Measurements from ENCODE around the gene MOB3B. TPM values are rescaled to one million over a fixed set of nuclear protein-coding genes. Genes with fewer than 3 reads are reported as not detected.
"Not testable (repeated sequence)": the region's sequence is repeated elsewhere in the genome, so short reads cannot be mapped to it uniquely, and the experiment has no call there.

Gene MOB3B
- total RNA-seq, 1 donor from 2014 or later: 3.8 TPM

- Mint-ChIP-seq H3K4me3 (ENCODE audit: unreplicated experiment) (no peak overlapping the region), H3K9me3 (ENCODE audit: low read depth) (no peaks in the 10 kb centered on the region), H3K27me3 (ENCODE audit: low read depth) (no peaks in the 10 kb centered on the region), H3K36me3 (ENCODE audit: low read depth) (no peaks in the 10 kb centered on the region), H3K4me1 (ENCODE audit: low read depth) (no peaks in the 10 kb centered on the region), H3K27ac (ENCODE audit: unreplicated experiment) (no peak overlapping the region)
- TF ChIP-seq CTCF (IDR thresholded peaks at IDR 0.05): no peak
- DNase-seq (ENCODE audit: low spot score): no peak
These were observed 18.8 kb downstream of the MOB3B start for GRCh38 chr9:27510780-27511179.

GRCh38 chr9:27506981-27507380 is 22.6 kb downstream of the MOB3B start:
- no peaks in the 10 kb centered on the region for H3K4me1 Mint-ChIP-seq (ENCODE audit: low read depth)
- H3K4me3 Mint-ChIP-seq (ENCODE audit: unreplicated experiment): no peak overlapping the region
- peaks cover 2% of the 10 kb centered on the region for H3K36me3 Mint-ChIP-seq (ENCODE audit: low read depth)
- no peaks in the 10 kb centered on the region for H3K27me3 Mint-ChIP-seq (ENCODE audit: low read depth)
- no peak for TF ChIP-seq CTCF (IDR thresholded peaks at IDR 0.05)
- DNase-seq (ENCODE audit: low spot score): no peak
- peaks cover 3% of the 10 kb centered on the region for H3K9me3 Mint-ChIP-seq (ENCODE audit: low read depth)
- no peak overlapping the region for H3K27ac Mint-ChIP-seq (ENCODE audit: unreplicated experiment)

- H3K4me1 Mint-ChIP-seq (ENCODE audit: low read depth): no peaks in the 10 kb centered on the region
- DNase-seq (ENCODE audit: low spot score): no peak
- no peak overlapping the region for H3K4me3 Mint-ChIP-seq (ENCODE audit: unreplicated experiment)
- H3K36me3 Mint-ChIP-seq (ENCODE audit: low read depth): peaks cover 2% of the 10 kb centered on the region
- no peaks in the 10 kb centered on the region for H3K27me3 Mint-ChIP-seq (ENCODE audit: low read depth)
- H3K9me3 Mint-ChIP-seq (ENCODE audit: low read depth): peaks cover 3% of the 10 kb centered on the region
- no peak overlapping the region for H3K27ac Mint-ChIP-seq (ENCODE audit: unreplicated experiment)
- TF ChIP-seq CTCF (IDR thresholded peaks at IDR 0.05): no peak
These were observed 23.9 kb downstream of the MOB3B start for GRCh38 chr9:27505744-27506161.

GRCh38 chr9:27504259-27504658 is 25.4 kb downstream of the MOB3B start:
- no peak overlapping the region for H3K27ac Mint-ChIP-seq (ENCODE audit: unreplicated experiment)
- no peak for DNase-seq (ENCODE audit: low spot score)
- TF ChIP-seq CTCF (IDR thresholded peaks at IDR 0.05): no peak
- H3K9me3 Mint-ChIP-seq (ENCODE audit: low read depth): peaks cover 3% of the 10 kb centered on the region
- no peaks in the 10 kb centered on the region for H3K27me3 Mint-ChIP-seq (ENCODE audit: low read depth)
- peaks cover 2% of the 10 kb centered on the region for H3K36me3 Mint-ChIP-seq (ENCODE audit: low read depth)
- peaks cover 3% of the 10 kb centered on the region for H3K4me1 Mint-ChIP-seq (ENCODE audit: low read depth)
- H3K4me3 Mint-ChIP-seq (ENCODE audit: unreplicated experiment): no peak overlapping the region

GRCh38 chr9:27503623-27504022 is 26.0 kb downstream of the MOB3B start:
- H3K27ac Mint-ChIP-seq (ENCODE audit: unreplicated experiment): no peak overlapping the region
- peaks cover 4% of the 10 kb centered on the region for H3K4me1 Mint-ChIP-seq (ENCODE audit: low read depth)
- peaks cover 2% of the 10 kb centered on the region for H3K36me3 Mint-ChIP-seq (ENCODE audit: low read depth)
- DNase-seq (ENCODE audit: low spot score): no peak
- H3K4me3 Mint-ChIP-seq (ENCODE audit: unreplicated experiment): no peak overlapping the region
- no peak for TF ChIP-seq CTCF (IDR thresholded peaks at IDR 0.05)
- H3K9me3 Mint-ChIP-seq (ENCODE audit: low read depth): peaks cover 3% of the 10 kb centered on the region
- no peaks in the 10 kb centered on the region for H3K27me3 Mint-ChIP-seq (ENCODE audit: low read depth)

- not testable (repeated sequence) for H3K4me1 Mint-ChIP-seq (ENCODE audit: low read depth); H3K36me3 Mint-ChIP-seq (ENCODE audit: low read depth); H3K9me3 Mint-ChIP-seq (ENCODE audit: low read depth); DNase-seq (ENCODE audit: low spot score); H3K27me3 Mint-ChIP-seq (ENCODE audit: low read depth); H3K27ac Mint-ChIP-seq (ENCODE audit: unreplicated experiment); H3K4me3 Mint-ChIP-seq (ENCODE audit: unreplicated experiment)
These were observed 28.7 kb downstream of the MOB3B start for GRCh38 chr9:27500902-27501301.

All from chondrocyte (in vitro differentiated cells).